Measurements from ENCODE around the gene PAPOLA.

PAPOLA gene

GRCh38 chr14:96497586-96497985 is 4.6 kb upstream of the PAPOLA start:
- TF ChIP-seq FOXP2 (optimal IDR thresholded peaks at IDR 0.05; ENCODE audit: borderline replicate concordance, extremely low read depth, extremely low read length, insufficient read depth) (no peak), REST (IDR thresholded peaks at IDR 0.05; ENCODE audit: insufficient read depth in 1 of 2, low read depth in 2 of 2, low read length in 2 of 2) (no peak), TAF1 (IDR thresholded peaks at IDR 0.05; ENCODE audit: borderline replicate concordance, insufficient read depth, low read length) (no peak), SIN3A (IDR thresholded peaks at IDR 0.05; ENCODE audit: borderline replicate concordance, insufficient read depth, low read length) (no peak), POLR2AphosphoS5 (IDR thresholded peaks at IDR 0.05; ENCODE audit: low read depth, low read length) (no peak)

- no peak for TF ChIP-seq SIN3A (IDR thresholded peaks at IDR 0.05; ENCODE audit: borderline replicate concordance, insufficient read depth, low read length)
- no peak for TF ChIP-seq FOXP2 (optimal IDR thresholded peaks at IDR 0.05; ENCODE audit: borderline replicate concordance, extremely low read depth, extremely low read length, insufficient read depth)
- no peak for TF ChIP-seq REST (IDR thresholded peaks at IDR 0.05; ENCODE audit: insufficient read depth in 1 of 2, low read depth in 2 of 2, low read length in 2 of 2)
- TF ChIP-seq TAF1 (IDR thresholded peaks at IDR 0.05; ENCODE audit: borderline replicate concordance, insufficient read depth, low read length): no peak
These were observed 904 bp upstream of the PAPOLA start for GRCh38 chr14:96501217-96501739.

GRCh38 chr14:96502621-96503305 is 581 bp downstream of the PAPOLA start:
- no peak for TF ChIP-seq SIN3A (IDR thresholded peaks at IDR 0.05; ENCODE audit: borderline replicate concordance, insufficient read depth, low read length)
- TF ChIP-seq POLR2AphosphoS5 (IDR thresholded peaks at IDR 0.05; ENCODE audit: low read depth, low read length): no peak; the same call in 1 of the 2 replicates
- TF ChIP-seq FOXP2 (optimal IDR thresholded peaks at IDR 0.05; ENCODE audit: borderline replicate concordance, extremely low read depth, extremely low read length, insufficient read depth): no peak
- no peak for TF ChIP-seq REST (IDR thresholded peaks at IDR 0.05; ENCODE audit: insufficient read depth in 1 of 2, low read depth in 2 of 2, low read length in 2 of 2)
- no peak for TF ChIP-seq TAF1 (IDR thresholded peaks at IDR 0.05; ENCODE audit: borderline replicate concordance, insufficient read depth, low read length)

- no peak for TF ChIP-seq TAF1 (IDR thresholded peaks at IDR 0.05; ENCODE audit: borderline replicate concordance, insufficient read depth, low read length)
- TF ChIP-seq REST (IDR thresholded peaks at IDR 0.05; ENCODE audit: insufficient read depth in 1 of 2, low read depth in 2 of 2, low read length in 2 of 2): no peak
- TF ChIP-seq SIN3A (IDR thresholded peaks at IDR 0.05; ENCODE audit: borderline replicate concordance, insufficient read depth, low read length): no peak
- no peak for TF ChIP-seq POLR2AphosphoS5 (IDR thresholded peaks at IDR 0.05; ENCODE audit: low read depth, low read length)
- no peak for TF ChIP-seq FOXP2 (optimal IDR thresholded peaks at IDR 0.05; ENCODE audit: borderline replicate concordance, extremely low read depth, extremely low read length, insufficient read depth)
These were observed 1.1 kb downstream of the PAPOLA start for GRCh38 chr14:96503306-96503679.

Measured in PFSK-1 (cell line).